DOHH2 (cell line): ENCODE results near the gene ENTPD7.

Experiments used
- H3F3A ChIP-seq: fragments of 200-600 bp; sonication (generic), shearing (Covaris generic); 2 replicates; pipeline ENCODE4 v1.6.0; 2016; ENCODE audit warnings: antibody characterized with exemption, mild to moderate bottlenecking; ENCODE audit not compliant: control insufficient read depth, insufficient read depth
- H3K27ac ChIP-seq: fragments of 200-600 bp; sonication (generic); 2 replicates; pipeline ENCODE4 v1.5.1; 2014; ENCODE audit warnings: low read depth, mild to moderate bottlenecking, low read length, moderate library complexity
- H3K27me3 ChIP-seq: fragments of 200-600 bp; sonication (generic); 2 replicates; pipeline ENCODE4 v1.6.1; 2014; ENCODE audit warnings: mild to moderate bottlenecking, low read length, mixed read lengths; ENCODE audit not compliant: control insufficient read depth
- H3K36me3 ChIP-seq: fragments of 200-600 bp; sonication (generic); 2 replicates; pipeline ENCODE4 v1.6.1; 2014; ENCODE audit warnings: mild to moderate bottlenecking, low read length, moderate library complexity, mixed read lengths; ENCODE audit not compliant: control insufficient read depth
- H3K4me1 ChIP-seq: fragments of 200-600 bp; sonication (generic); 2 replicates; pipeline ENCODE4 v1.6.1; 2014; ENCODE audit warnings: mild to moderate bottlenecking, low read length, mixed read lengths; ENCODE audit not compliant: control insufficient read depth
- H3K4me2 ChIP-seq: fragments of 200-600 bp; sonication (generic); 2 replicates; pipeline ENCODE4 v1.6.0; 2014; ENCODE audit warnings: mild to moderate bottlenecking, low read length, moderate library complexity
- H3K4me3 ChIP-seq: fragments of 200-600 bp; sonication (generic); 2 replicates; pipeline ENCODE4 v1.5.1; 2014; ENCODE audit warnings: mild to moderate bottlenecking, low read length, mixed read lengths
- H3K79me2 ChIP-seq: fragments of 200-600 bp; sonication (generic); 2 replicates; pipeline ENCODE4 v1.6.1; 2014; ENCODE audit warnings: mild to moderate bottlenecking, low read length, mixed read lengths; ENCODE audit not compliant: control insufficient read depth
- H3K9me2 ChIP-seq: fragments of 200-600 bp; sonication (generic); replicated peaks from 2 replicates; pipeline ENCODE4 v1.6.1; 2014; ENCODE audit warnings: mild to moderate bottlenecking, low read length, mixed read lengths; ENCODE audit not compliant: control insufficient read depth
- H3K9me3 ChIP-seq: fragments of 200-600 bp; sonication (generic); 2 replicates; pipeline ENCODE4 v1.6.1; 2014; ENCODE audit warnings: antibody characterized with exemption, low read length, mixed read lengths; ENCODE audit not compliant: control insufficient read depth, insufficient read depth
- H4K20me1 ChIP-seq: fragments of 200-600 bp; sonication (generic); 2 replicates; pipeline ENCODE4 v1.6.0; 2014; ENCODE audit warnings: low read depth, mild to moderate bottlenecking, antibody characterized with exemption, low read length, moderate library complexity; ENCODE audit not compliant: control insufficient read depth, insufficient read depth
- CTCF ChIP-seq: fragments of 200-600 bp; sonication (generic); IDR thresholded peaks from one replicate; pipeline ENCODE4 v1.5.1; 2014; ENCODE audit warnings: antibody characterized with exemption, mild to moderate bottlenecking, low read depth, low read length; ENCODE audit not compliant: poor library complexity, severe bottlenecking
- EZH2phosphoT487 ChIP-seq: fragments of 200-600 bp; sonication (generic); IDR thresholded peaks from 2 replicates; pipeline ENCODE4 v1.6.1; 2017; ENCODE audit warnings: borderline replicate concordance, mild to moderate bottlenecking, antibody characterized with exemption, low read length, moderate library complexity, mixed read lengths

The ENTPD7 gene

GRCh38 chr10:99740933-99741559 is 81.7 kb downstream of the ENTPD7 start:
- Histone ChIP-seq H3K27me3 (no peaks in the 10 kb centered on the region), H4K20me1 (no peaks in the 10 kb centered on the region), H3K4me1 (peaks cover 4% of the 10 kb centered on the region; the same call in 1 of the 2 replicates), H3K36me3 (peaks cover 96% of the 10 kb centered on the region), H3K27ac (no peak overlapping the region), H3K79me2 (peaks cover 13% of the 10 kb centered on the region), H3K4me3 (no peak overlapping the region), H3K9me3 (peaks cover 10% of the 10 kb centered on the region; the same call in 1 of the 2 replicates), H3K4me2 (no peak overlapping the region), H3F3A (no peaks in the 10 kb centered on the region), H3K9me2 (no peaks in the 10 kb centered on the region)
- TF ChIP-seq CTCF (no peak), EZH2phosphoT487 (no peak)

- TF ChIP-seq CTCF, result no peak
- TF ChIP-seq EZH2phosphoT487, result no peak
- Histone ChIP-seq H4K20me1 (no peaks in the 10 kb centered on the region), H3K4me1 (peaks cover 4% of the 10 kb centered on the region; the same call in 1 of the 2 replicates), H3K27ac (no peak overlapping the region), H3K4me2 (no peak overlapping the region), H3K79me2 (peaks cover 10% of the 10 kb centered on the region), H3K27me3 (no peaks in the 10 kb centered on the region), H3K4me3 (no peak overlapping the region), H3K36me3 (peaks cover 92% of the 10 kb centered on the region), H3K9me2 (no peaks in the 10 kb centered on the region), H3F3A (no peaks in the 10 kb centered on the region), H3K9me3 (peaks cover 10% of the 10 kb centered on the region; the same call in 1 of the 2 replicates)
These were observed 82.9 kb downstream of the ENTPD7 start for GRCh38 chr10:99742254-99742653.

GRCh38 chr10:99742701-99743100 is 83.4 kb downstream of the ENTPD7 start:
- H3K4me3 ChIP-seq, result no peak overlapping the region
- peaks cover 6% of the 10 kb centered on the region for H3K79me2 ChIP-seq
- no peak overlapping the region for H3K4me2 ChIP-seq
- H3K27ac ChIP-seq, result no peak overlapping the region
- no peaks in the 10 kb centered on the region for H3K27me3 ChIP-seq
- H4K20me1 ChIP-seq, result no peaks in the 10 kb centered on the region
- H3F3A ChIP-seq, result no peaks in the 10 kb centered on the region
- peaks cover 4% of the 10 kb centered on the region; the same call in 1 of the 2 replicates for H3K4me1 ChIP-seq
- H3K36me3 ChIP-seq, result peaks cover 89% of the 10 kb centered on the region
- peaks cover 10% of the 10 kb centered on the region; the same call in 1 of the 2 replicates for H3K9me3 ChIP-seq
- no peaks in the 10 kb centered on the region for H3K9me2 ChIP-seq
- TF ChIP-seq CTCF (no peak), EZH2phosphoT487 (no peak)
